Duodenal mucosa (tissue), 2 donors: ENCODE results near the gene DOK1.

Experiments
- H3K27ac ChIP-seq: one replicate; pipeline ENCODE4 v1.7.0; 2013; ENCODE audit warnings: low read depth, low read length
- H3K27me3 ChIP-seq, 2 donors: one replicate each; pipeline ENCODE4 v1.7.0; 2013; ENCODE audit warnings: low read length in 2 of 2, control low read depth in 1 of 2; ENCODE audit not compliant: insufficient read depth in 2 of 2, control insufficient read depth in 1 of 2
- H3K36me3 ChIP-seq, 2 donors: one replicate each; pipeline ENCODE4 v1.7.0; 2013; ENCODE audit warnings: low read length in 2 of 2, control low read depth in 1 of 2; ENCODE audit not compliant: insufficient read depth in 2 of 2, control insufficient read depth in 1 of 2
- H3K4me1 ChIP-seq, 2 donors: one replicate each; pipeline ENCODE4 v1.7.0; 2013; ENCODE audit warnings: low read length in 2 of 2, control low read depth in 1 of 2; ENCODE audit not compliant: insufficient read depth in 2 of 2, control insufficient read depth in 1 of 2
- H3K4me3 ChIP-seq, 2 donors: one replicate each; pipeline ENCODE4 v1.7.0; 2013; ENCODE audit warnings: low read length in 2 of 2, low read depth in 1 of 2
- H3K9ac ChIP-seq, 2 donors: one replicate each; pipeline ENCODE4 v1.7.0; 2013; ENCODE audit warnings: low read length in 2 of 2, low read depth in 1 of 2
- H3K9me3 ChIP-seq, 2 donors: one replicate each; pipeline ENCODE4 v1.7.0; 2013; ENCODE audit warnings: low read length in 2 of 2, control low read depth in 1 of 2; ENCODE audit not compliant: control insufficient read depth in 1 of 2

The DOK1 gene

DNA sequence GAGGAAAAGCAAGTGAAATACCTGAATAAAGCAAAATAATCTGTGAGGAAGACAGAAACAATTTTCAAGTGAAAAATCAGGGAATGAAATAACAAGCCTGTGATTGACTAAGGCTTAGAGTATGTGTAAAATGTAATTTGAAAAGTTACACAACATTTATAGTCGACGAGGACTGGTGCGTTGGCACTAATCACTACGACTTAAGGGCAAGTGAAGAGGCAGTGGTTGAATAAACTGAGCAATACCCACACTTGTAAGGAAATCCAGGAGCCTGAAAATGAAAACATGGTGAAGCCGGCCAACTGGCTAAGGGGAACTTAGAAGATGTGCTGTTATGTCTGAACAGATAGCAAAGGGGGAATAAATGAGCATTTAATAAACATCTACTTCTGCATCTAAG lies 13.4 kb downstream of the DOK1 start:
- H3K36me3 ChIP-seq = no peaks in the 10 kb centered on the region
- no peak overlapping the region for H3K4me3 ChIP-seq
- no peaks in the 10 kb centered on the region for H3K9me3 ChIP-seq
- no peak overlapping the region for H3K27ac ChIP-seq
- no peak overlapping the region for H3K9ac ChIP-seq
- H3K4me1 ChIP-seq = no peaks in the 10 kb centered on the region
- peaks cover 0 to 3% of the 10 kb centered on the region in 2 donors for H3K27me3 ChIP-seq

DNA sequence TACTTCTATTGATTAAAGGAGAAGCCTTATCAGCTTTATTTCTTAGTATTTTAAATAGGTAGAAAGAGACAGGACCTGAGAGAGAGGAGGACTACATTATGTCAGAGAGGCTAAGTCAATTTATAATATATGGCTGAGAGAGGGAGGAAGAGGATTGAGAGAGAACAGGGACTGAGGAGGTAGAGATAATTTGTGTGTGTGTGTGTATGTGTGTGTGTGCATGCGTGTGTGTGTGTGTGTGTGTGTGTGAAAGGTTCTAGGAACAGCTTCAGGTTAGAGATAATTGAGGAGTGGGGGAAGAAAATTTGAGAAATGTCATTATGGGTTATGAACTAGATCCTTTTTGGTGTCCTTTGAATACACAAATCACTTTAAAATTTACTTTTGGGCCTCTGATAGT lies 15.2 kb downstream of the DOK1 start:
- no peaks in the 10 kb centered on the region for H3K36me3 ChIP-seq
- no peaks in the 10 kb centered on the region for H3K9me3 ChIP-seq
- H3K27me3 ChIP-seq = peaks cover 0 to 3% of the 10 kb centered on the region in 2 donors
- H3K9ac ChIP-seq = no peak overlapping the region
- H3K4me1 ChIP-seq = no peaks in the 10 kb centered on the region
- H3K4me3 ChIP-seq = no peak overlapping the region
- H3K27ac ChIP-seq = no peak overlapping the region

DNA sequence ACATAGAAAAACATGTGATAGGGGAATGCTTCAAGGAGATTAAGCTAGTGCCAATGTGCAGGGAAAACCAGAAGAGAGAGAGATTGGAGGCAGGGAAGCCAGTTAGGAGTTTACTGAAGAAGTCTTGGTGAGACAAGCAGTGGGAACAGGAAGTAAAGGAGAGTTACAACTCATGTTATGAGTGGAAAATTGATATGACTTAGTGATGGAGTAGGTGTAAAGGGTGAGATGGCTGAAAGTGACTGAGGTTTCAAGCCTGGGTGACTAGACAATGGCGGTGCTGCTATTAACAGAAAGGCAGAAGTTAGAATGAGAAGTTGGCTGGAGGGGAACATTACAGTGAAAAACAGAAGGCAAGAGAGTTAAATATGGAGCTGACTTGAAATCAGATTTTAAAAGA lies 16.5 kb downstream of the DOK1 start:
- Histone ChIP-seq H3K4me1 (peaks cover 0 to 8% of the 10 kb centered on the region in 2 donors), H3K9me3 (no peaks in the 10 kb centered on the region), H3K27me3 (peaks cover 0 to 3% of the 10 kb centered on the region in 2 donors), H3K9ac (no peak overlapping the region), H3K4me3 (no peak overlapping the region), H3K27ac (no peak overlapping the region), H3K36me3 (no peaks in the 10 kb centered on the region)

DNA sequence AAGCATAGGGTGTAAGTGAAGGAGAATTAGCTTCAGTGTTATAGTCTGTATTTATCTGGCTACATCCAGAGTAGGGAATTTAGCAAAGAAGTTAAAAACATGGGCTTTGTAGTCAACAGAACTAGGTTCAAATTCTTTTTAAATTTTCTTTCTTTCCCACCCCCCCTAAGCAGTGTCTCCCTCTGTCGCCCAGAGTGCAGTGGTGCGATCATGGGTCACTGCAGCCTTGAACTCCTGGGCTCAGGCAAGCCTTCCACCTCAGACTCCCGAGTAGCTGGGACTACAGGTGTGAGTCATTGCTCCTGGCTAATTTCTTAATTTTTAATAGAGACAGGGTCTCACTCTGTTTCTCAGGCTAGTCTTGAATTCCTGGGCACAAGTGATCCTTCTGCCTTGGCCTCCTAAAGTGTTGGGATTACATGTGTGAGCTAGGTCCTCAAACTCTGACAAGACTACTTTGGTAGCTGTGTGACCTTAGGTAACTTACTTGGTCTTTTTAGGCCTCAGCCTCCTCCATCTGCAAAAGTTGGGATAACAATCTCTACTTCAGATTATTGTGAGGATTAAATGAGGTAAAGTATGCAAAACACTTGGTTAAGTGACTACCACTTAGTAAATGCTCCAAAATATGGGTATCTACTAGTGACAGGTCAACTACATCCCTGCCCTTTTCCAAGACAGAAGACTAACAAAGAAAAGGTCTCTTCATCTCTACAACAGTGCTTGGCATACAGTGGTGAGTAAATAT lies 17.8 kb downstream of the DOK1 start:
- Histone ChIP-seq H3K27ac (no peak overlapping the region), H3K4me1 (peaks cover 0 to 8% of the 10 kb centered on the region in 2 donors), H3K36me3 (no peaks in the 10 kb centered on the region), H3K9me3 (no peaks in the 10 kb centered on the region), H3K4me3 (no peak overlapping the region), H3K27me3 (peaks cover 0 to 3% of the 10 kb centered on the region in 2 donors), H3K9ac (no peak overlapping the region)

DNA sequence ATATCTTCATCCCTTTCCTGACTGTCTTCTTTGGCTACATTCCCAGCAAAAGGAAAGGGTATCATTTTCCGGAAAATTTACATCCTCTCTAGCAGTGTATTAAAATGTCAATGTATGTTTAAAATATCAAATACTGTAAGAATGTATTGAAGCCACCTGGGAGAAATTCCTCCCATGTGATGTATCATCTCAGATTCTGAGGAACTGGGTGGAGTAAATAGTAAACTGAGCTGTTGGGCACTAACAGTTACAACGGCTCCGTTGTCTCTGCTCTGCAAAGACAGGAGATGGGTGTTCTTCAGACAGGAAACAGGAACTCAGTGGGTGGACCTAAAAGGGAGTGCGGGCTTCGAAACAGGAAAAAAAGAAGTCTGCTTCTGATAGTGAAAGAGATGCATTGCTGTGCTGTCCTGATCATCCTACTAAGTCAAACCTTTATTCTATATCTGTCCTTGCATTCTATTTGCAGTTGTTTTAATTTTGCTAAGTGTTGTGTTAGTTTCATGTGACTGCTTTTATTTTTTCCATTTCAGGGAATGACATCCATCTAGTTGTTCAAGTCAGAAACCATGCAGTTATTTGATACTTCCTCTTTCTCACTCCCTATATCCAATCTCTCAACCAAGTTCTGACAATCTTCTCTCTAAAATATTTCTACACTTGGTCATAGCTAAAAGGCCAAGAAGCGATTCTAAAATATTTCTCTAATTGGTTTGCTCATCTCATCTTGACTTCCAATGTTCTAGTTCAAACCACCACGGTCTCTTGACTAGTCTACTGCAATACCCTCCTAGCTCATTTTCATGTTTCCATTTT lies 19.4 kb downstream of the DOK1 start:
- Histone ChIP-seq H3K9me3 (no peaks in the 10 kb centered on the region), H3K36me3 (no peaks in the 10 kb centered on the region), H3K4me3 (peak overlapping the region in 1 of 2 donors; percentile 9), H3K27me3 (no peaks in the 10 kb centered on the region), H3K4me1 (peaks cover 0 to 8% of the 10 kb centered on the region in 2 donors), H3K27ac (no peak overlapping the region), H3K9ac (no peak overlapping the region)

DNA sequence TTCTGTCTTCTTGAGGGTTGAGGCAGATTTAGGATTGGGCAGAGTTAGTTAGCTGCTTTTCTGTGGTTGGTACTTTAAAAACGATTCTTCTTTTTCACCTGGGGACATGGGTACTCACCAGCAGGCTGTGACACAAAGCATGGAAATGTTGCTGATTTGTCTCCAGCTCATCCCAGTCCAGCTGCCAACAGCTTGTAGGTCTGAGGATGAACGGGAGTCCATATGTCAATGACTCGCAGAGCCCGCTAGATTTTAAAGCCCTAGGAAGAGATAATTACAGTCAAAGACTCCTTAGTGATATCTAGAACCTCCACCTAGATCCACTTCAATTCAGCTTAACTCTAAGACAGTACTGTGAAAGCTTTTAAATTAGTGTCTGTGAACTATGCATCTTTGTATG lies 20.8 kb downstream of the DOK1 start:
- no peaks in the 10 kb centered on the region for H3K27me3 ChIP-seq
- H3K27ac ChIP-seq = no peak overlapping the region
- no peaks in the 10 kb centered on the region for H3K36me3 ChIP-seq
- H3K9ac ChIP-seq = no peak overlapping the region
- H3K4me1 ChIP-seq = peaks cover 0 to 8% of the 10 kb centered on the region in 2 donors
- H3K9me3 ChIP-seq = no peaks in the 10 kb centered on the region
- H3K4me3 ChIP-seq = no peak overlapping the region

DNA sequence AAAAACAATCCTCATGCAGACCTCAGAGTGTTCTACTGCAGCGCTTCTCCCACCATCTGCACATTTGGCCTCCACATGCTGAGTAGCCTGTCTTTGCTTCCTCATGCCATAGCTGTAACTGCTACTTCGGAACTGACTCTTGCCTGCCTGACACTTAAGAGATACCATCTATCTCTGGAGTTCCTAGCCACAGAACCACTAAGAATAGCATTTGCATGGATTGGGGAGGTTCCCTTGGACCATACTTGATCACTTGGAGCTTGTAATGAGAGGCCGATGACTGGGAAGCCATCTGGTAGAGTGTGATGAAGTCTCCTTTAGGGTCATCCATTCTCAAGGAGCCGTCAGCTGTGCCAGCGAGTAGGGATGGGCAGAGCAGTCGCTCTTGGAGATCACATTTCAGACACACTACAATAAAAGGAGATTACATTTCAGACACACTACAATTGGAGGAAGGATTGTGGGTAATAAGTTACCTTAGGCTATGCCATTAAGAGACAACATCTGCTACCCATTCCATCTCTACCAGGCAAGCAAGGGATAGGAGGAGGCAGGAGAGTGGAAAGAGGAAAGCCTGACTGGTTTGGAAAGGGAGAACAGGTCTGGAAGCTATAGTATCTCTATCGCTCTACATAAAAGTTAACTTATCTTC lies 21.8 kb downstream of the DOK1 start:
- no peak overlapping the region for H3K4me3 ChIP-seq
- no peak overlapping the region for H3K27ac ChIP-seq
- H3K27me3 ChIP-seq = peaks cover 0 to 2% of the 10 kb centered on the region in 2 donors
- no peaks in the 10 kb centered on the region for H3K36me3 ChIP-seq
- H3K4me1 ChIP-seq = peaks cover 0 to 8% of the 10 kb centered on the region in 2 donors
- no peaks in the 10 kb centered on the region for H3K9me3 ChIP-seq
- no peak overlapping the region for H3K9ac ChIP-seq

DNA sequence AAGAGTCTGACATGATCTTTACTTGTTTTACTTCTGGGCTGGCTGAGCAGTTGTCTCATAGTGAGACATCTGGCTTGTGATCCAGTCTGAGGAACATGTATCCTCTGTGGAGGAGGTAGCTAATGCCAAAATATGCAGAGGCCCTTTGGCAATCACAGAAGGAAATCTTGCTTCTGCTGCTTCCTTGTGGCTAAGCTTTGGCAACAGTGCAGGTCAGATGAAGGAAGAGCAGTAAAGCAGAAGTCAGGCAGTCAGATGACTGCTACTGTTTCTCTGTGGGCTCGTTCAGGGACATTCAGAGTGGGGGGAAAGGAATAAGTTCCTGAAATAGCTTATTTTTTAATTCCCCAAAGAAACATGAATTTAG lies 22.3 kb downstream of the DOK1 start:
- H3K4me1 ChIP-seq = peaks cover 0 to 8% of the 10 kb centered on the region in 2 donors
- no peak overlapping the region for H3K9ac ChIP-seq
- no peaks in the 10 kb centered on the region for H3K9me3 ChIP-seq
- H3K27me3 ChIP-seq = peaks cover 0 to 2% of the 10 kb centered on the region in 2 donors
- H3K4me3 ChIP-seq = no peak overlapping the region
- no peaks in the 10 kb centered on the region for H3K36me3 ChIP-seq
- no peak overlapping the region for H3K27ac ChIP-seq

DNA sequence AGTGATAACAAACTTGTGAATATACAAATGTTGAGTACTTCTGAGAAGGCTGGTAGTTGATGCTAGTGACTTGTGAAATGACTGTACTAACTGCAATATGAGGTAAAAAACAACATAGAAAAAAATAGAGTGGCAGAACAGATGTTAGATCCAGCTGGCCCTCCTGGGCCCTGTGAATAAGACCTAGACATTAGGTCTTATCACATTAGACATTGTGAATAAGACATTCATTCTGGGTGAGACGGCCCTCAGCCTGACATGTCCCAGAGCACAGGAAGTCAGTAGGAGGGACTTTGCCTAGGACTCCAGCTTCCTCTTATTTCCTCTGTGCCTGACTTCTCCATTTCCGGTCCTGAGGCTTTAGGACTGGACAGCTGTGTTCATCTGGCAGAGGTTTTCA lies 22.9 kb downstream of the DOK1 start:
- peaks cover 0 to 2% of the 10 kb centered on the region in 2 donors for H3K27me3 ChIP-seq

DNA sequence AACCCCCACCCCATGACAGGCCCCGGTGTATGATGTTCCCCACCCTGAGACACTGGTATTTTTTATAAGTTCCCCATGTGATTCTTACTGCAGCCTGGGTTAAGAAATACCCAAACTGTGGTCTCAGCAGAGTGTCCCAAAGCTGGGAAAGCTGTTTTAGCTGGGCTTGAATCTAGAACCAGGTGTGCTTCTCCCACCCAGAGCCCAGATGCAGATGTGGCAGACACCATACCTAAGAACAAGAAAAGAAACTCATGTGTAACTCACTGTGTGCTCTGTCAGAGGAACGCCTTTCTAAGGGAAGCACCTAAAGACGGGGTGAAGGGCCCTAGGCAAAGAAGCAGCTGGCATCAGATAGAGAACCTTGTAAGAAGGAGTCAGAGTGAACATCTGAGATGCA lies 23.9 kb downstream of the DOK1 start:
- Histone ChIP-seq H3K36me3 (no peaks in the 10 kb centered on the region), H3K27ac (no peak overlapping the region), H3K27me3 (peaks cover 0 to 2% of the 10 kb centered on the region in 2 donors), H3K9me3 (no peaks in the 10 kb centered on the region), H3K9ac (no peak overlapping the region), H3K4me3 (no peak overlapping the region), H3K4me1 (peaks cover 0 to 8% of the 10 kb centered on the region in 2 donors)

More for the DNA sequence above, 22.9 kb downstream of the DOK1 start:
- Histone ChIP-seq H3K9ac (no peak overlapping the region), H3K4me3 (no peak overlapping the region), H3K9me3 (no peaks in the 10 kb centered on the region), H3K36me3 (no peaks in the 10 kb centered on the region), H3K27ac (no peak overlapping the region), H3K4me1 (peaks cover 0 to 8% of the 10 kb centered on the region in 2 donors)
